Activated CD8-positive, alpha-beta memory T cell treated with anti-CD3 and anti-CD28 coated beads for 36 hours (primary cell): ENCODE measurements around the gene ESYT2. TPM values are rescaled to one million over a fixed set of nuclear protein-coding genes. Genes with fewer than 3 reads are reported as not detected.

Experiments
- CTCF ChIA-PET: fragments of 350-600 bp; sonication (Branson Sonifier 250); formaldehyde crosslinking; loops from one replicate; lab custom pipeline; 2021; ENCODE audit warnings: antibody characterized with exemption; lab: Charles Lee
- POLR2A ChIA-PET: fragments of 350-600 bp; sonication (Branson Sonifier 250); formaldehyde crosslinking; loops from one replicate; lab custom pipeline; 2021; ENCODE audit warnings: antibody characterized with exemption; lab: Charles Lee
- total RNA-seq, 2 experiments: library from RNA; stranded (reverse); gene quantifications; one replicate each; pipeline ENCODE4 v1.2.3, GENCODE V29; 2021

ESYT2 gene
- total RNA-seq, 2 experiments from 2014 or later: 57.3 to 59.1 TPM

DNA sequence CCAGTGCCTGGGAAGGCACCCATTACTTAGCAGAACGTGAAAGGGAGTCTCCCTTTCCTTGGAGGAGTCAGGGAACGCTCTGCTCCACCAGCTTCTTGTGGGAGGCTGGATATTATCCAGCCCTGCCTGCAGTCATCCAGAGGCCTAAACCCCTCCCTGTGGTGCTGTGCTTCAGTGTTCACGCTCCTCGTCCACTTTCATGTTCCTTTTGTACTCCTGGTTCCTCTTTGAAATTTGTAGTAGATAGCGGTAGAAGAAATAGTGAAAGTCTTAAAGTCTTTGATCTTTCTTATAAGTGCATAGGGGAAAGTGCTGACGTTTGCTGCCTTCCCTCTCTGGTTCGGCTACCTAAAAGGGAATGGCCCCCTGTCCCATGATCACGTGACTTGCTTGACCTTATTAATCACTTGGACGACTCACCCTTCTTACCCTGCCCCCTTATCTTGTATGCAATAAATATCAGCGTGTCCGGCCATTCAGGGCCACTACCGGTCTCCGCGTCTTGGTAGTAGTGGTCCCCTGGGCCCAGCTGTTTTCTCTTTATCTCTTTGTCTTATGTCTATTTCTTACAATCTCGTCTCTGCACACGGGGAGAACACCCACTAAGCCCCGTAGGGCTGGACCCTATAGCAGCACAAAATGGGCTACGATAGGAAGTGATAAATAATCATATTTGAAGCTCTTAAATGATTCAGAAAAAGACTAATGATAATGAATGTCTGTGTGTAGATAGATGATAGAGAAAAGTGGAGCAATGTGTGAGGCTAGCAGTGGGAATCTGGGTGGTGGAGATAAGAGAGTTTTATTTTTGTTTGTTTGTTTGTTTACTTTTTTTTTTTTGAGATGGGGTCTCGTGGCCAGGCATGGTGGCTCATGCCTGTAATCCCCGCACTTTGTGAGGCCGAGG is 5.8 kb upstream of the ESYT2 start:
- ChIA-PET CTCF (no interaction called here), POLR2A (no interaction called here)

GRCh38 chr7:158832994-158833393 is 3.7 kb upstream of the ESYT2 start:
- ChIA-PET POLR2A (no interaction called here), CTCF (interaction anchor here (0.8 kb wide), 1 partner anchor 39 kb away, joined by 3 read pairs; no protein-coding TSS in a partner anchor)

- ChIA-PET POLR2A (no interaction called here), CTCF (interaction anchor here (0.5 kb wide), 1 partner anchor 54 kb away, joined by 4 read pairs; no protein-coding TSS in a partner anchor)
Measured at GRCh38 chr7:158831738-158832091, 2.4 kb upstream of the ESYT2 start.

DNA sequence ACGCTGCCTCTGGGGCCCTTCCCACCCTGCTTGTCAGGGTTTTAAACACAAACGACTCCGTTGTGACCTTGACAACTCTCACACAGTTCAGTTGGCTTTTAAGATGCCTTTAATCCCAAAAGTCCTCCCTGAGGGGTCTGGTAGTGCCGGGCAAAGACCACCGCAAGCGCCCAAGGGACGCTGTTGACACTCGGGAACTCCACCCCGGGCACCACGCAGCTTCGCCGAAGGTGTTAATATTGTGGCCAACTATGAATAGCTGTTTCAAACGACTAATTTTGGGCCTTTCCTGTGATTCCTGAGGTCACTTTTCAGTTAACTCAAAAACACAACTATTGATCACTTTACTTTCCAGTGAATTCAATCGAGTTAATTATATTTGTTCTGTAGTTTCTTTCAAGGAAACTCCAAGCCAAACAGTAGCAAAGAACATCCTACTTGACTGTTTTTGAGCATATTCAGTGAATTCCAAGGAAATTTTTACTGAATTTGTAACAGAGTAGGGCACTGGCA is 958 bp upstream of the ESYT2 start:
- ChIA-PET POLR2A (interaction anchor here (1.1 to 1.7 kb wide), 4 partner anchors 11 to 34 kb away, joined by 3 to 14 read pairs (median 8); partner anchors contain the start of gene DYNC2I1), CTCF (interaction anchor here (0.9 kb wide), 1 partner anchor 33 kb away, joined by 3 read pairs; no protein-coding TSS in a partner anchor)

- CTCF ChIA-PET: interaction anchor here (0.5 to 0.8 kb wide), 3 partner anchors 26 to 174 kb away, joined by 3 read pairs; no protein-coding TSS in a partner anchor
- POLR2A ChIA-PET: interaction anchor here (0.6 to 1.7 kb wide), 7 partner anchors 10 to 75 kb away, joined by 3 to 14 read pairs (median 5); no protein-coding TSS in a partner anchor
Measured at GRCh38 chr7:158829021-158829341, 328 bp downstream of the ESYT2 start.

DNA sequence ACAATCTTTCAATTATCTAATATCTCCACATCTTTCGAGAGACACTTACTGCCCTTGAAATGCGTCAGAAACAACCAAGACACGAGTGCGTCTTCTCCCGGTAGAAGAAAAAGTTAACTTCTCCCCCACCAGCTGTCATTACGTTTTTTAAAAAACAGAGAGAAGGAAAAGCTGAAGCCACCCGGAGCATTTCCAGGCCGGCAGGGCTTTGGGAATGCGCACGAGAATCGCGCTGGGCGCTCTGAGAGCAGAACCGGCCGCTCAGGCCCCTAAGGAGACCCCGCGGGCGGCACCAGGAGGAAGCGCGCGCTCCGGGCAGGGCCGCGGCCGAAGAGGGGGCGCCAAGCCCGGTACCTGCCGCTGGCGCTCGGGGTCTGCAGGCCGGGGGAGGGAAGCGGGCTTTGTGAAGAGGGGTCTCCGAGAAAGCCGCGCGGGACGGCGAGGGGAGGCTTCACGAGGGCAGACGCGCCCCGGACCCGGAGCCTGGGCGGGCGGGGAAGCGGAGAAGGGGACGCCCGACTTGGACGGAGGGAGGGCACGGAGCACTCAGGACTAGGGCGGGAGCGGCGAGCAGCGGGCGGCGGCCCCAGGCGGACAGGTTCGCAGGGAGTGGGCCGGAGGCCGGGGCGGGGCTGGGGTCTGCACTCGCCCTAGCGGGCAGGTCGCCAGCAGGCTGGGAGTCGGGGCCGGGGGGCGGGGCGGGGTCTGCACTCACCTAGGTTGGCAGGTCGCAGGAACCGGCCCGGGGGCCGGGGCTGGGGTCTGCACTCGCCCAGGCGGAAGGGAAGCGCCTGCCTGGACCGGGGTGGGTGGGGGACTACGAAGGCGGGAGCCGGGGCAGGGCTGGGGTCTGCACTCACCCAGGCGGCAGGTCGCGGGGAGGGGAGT is 932 bp downstream of the ESYT2 start:
- ChIA-PET CTCF (interaction anchor here (0.5 to 0.8 kb wide), 3 partner anchors 25 to 173 kb away, joined by 3 read pairs; no protein-coding TSS in a partner anchor), POLR2A (interaction anchor here (0.6 to 1.7 kb wide), 6 partner anchors 10 to 75 kb away, joined by 3 to 14 read pairs (median 6); no protein-coding TSS in a partner anchor)

GRCh38 chr7:158827411-158828132 is 1.7 kb downstream of the ESYT2 start:
- POLR2A ChIA-PET: interaction anchor here (0.6 kb wide), 1 partner anchor 33 kb away, joined by 3 read pairs; no protein-coding TSS in a partner anchor
- CTCF ChIA-PET: no interaction called here

GRCh38 chr7:158825628-158826289 is 3.5 kb downstream of the ESYT2 start:
- ChIA-PET POLR2A (interaction anchor here (1.0 to 1.1 kb wide), 2 partner anchors 16 to 38 kb away, joined by 3 to 9 read pairs; no protein-coding TSS in a partner anchor), CTCF (interaction anchor here (2.5 kb wide), 1 partner anchor 10 kb away, joined by 8 read pairs; no protein-coding TSS in a partner anchor)

DNA sequence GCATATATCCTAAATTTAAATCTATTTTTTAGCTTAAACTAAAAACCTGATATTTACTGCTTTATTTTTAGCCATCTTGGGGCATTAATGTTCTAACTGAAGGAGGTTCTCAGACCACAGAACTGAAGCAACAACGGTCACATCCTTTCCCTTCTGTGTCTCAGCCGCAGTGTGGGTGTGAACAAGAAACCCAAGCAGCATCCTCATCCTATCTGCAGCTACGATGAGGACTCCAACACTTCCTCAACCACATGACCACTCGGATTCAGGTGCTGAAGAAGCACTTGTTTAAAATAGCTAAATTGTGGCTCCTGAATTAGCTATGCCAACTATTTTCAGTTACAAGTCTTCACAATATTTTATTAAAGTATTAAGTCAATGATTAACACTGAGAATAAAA is 5.3 kb downstream of the ESYT2 start:
- CTCF ChIA-PET: interaction anchor here (0.9 to 2.5 kb wide), 2 partner anchors 9 to 28 kb away, joined by 3 to 8 read pairs; no protein-coding TSS in a partner anchor
- POLR2A ChIA-PET: interaction anchor here (0.8 to 1.2 kb wide), 2 partner anchors 13 to 39 kb away, joined by 7 to 8 read pairs; no protein-coding TSS in a partner anchor

- ChIA-PET CTCF (no interaction called here), POLR2A (no interaction called here)
Measured at GRCh38 chr7:158821171-158822031, 7.9 kb downstream of the ESYT2 start.

GRCh38 chr7:158820656-158821055 is 8.7 kb downstream of the ESYT2 start:
- POLR2A ChIA-PET: no interaction called here
- CTCF ChIA-PET: no interaction called here

GRCh38 chr7:158819571-158820203 is 9.6 kb downstream of the ESYT2 start:
- ChIA-PET CTCF (no interaction called here), POLR2A (interaction anchor here (0.8 to 2.9 kb wide), 3 partner anchors 10 to 44 kb away, joined by 3 to 14 read pairs (median 4); partner anchors contain the start of gene ESYT2)

- POLR2A ChIA-PET: interaction anchor here (1.3 to 2.9 kb wide), 2 partner anchors 11 to 45 kb away, joined by 4 to 14 read pairs; partner anchors contain the start of gene ESYT2
- CTCF ChIA-PET: interaction anchor here (0.5 kb wide), 1 partner anchor 82 kb away, joined by 3 read pairs; no protein-coding TSS in a partner anchor
Measured at GRCh38 chr7:158818325-158819213, 10.7 kb downstream of the ESYT2 start.

DNA sequence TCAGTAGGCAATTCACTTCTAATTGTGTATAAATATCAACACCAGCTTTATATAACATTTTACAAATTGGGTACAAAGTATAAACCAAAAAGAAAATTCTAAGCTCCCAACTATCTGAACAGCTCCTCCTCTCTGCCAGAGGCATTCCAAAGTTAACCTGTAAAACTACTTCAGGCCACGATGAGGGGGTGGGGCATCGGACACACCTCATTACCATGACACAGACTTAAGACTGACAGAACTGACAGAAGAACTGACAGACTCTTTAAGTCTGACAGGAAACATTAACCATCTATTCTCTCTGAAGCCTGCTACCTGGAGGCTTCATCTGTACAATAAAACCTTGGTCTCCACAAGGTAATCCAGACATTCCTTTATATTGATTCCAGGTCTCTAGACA is 12.3 kb downstream of the ESYT2 start:
- CTCF ChIA-PET: no interaction called here
- POLR2A ChIA-PET: no interaction called here

DNA sequence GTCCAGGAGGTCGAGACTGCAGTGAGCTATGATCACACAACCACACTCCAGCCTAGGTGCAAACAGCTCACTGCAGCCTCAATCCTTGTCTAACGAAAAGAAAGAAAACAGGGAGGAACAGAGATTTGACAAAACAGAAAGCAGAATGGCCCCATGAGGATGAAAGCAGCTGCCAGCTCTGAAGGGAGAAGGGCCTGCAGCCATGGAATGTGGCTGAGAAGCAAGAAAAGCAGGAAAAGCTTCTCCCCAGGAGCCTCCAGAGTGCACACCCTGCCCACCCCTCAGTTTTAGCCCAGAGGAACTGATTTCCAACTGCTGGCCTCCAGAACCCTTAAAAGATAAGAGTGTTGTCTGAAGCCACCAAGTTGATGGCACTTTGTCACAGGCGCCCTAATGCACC is 13.0 kb downstream of the ESYT2 start:
- ChIA-PET POLR2A (no interaction called here), CTCF (interaction anchor here (1.0 to 2.5 kb wide), 2 partner anchors 8 to 82 kb away, joined by 3 to 8 read pairs; no protein-coding TSS in a partner anchor)
